Ectodermal cell (in vitro differentiated cells): ENCODE results near the gene BLM.
A peak's percentile ranks its signal among the peaks of the same experiment; 100 is the strongest.

Source experiments
- H3K27ac ChIP-seq: 2 replicates; pipeline ENCODE4 v1.7.0; 2013; ENCODE audit warnings: mild to moderate bottlenecking, low read depth, low read length; ENCODE audit not compliant: insufficient read depth, poor library complexity, severe bottlenecking
- H3K27me3 ChIP-seq: 2 replicates; pipeline ENCODE4 v1.7.0; 2013; ENCODE audit warnings: mild to moderate bottlenecking, low read length; ENCODE audit not compliant: insufficient read depth, control insufficient read depth, poor library complexity, severe bottlenecking
- H3K36me3 ChIP-seq: one replicate; pipeline ENCODE4 v1.7.0; 2013; ENCODE audit warnings: low read length; ENCODE audit not compliant: control insufficient read depth, insufficient read depth
- H3K4me1 ChIP-seq: one replicate; pipeline ENCODE4 v1.7.0; 2013; ENCODE audit warnings: low read length; ENCODE audit not compliant: control insufficient read depth, insufficient read depth
- H3K4me3 ChIP-seq: 2 replicates; pipeline ENCODE4 v1.7.0; 2013; ENCODE audit warnings: low read depth, low read length, control low read depth; ENCODE audit not compliant: insufficient read depth
- H3K9me3 ChIP-seq: 2 replicates; pipeline ENCODE4 v1.7.0; 2013; ENCODE audit warnings: mild to moderate bottlenecking, low read length, moderate library complexity; ENCODE audit not compliant: control insufficient read depth
- WGBS, 2 experiments: methylation state at CpG; one replicate each; pipeline ENCODE4 v1.1.7; 2013; ENCODE audit warnings: missing lambda C conversion rate in 2 of 2; 5-methylcytosine and 5-hydroxymethylcytosine counted together

Gene BLM

GRCh38 chr15:90707489-90707888 lies 9.7 kb upstream of the BLM start:
- H3K4me3 ChIP-seq: no peak overlapping the region
- peaks cover 3% of the 10 kb centered on the region for H3K36me3 ChIP-seq
- WGBS, 2 experiments: no CpG with 5 or more reads among the region's 2 CpGs
- H3K9me3 ChIP-seq: no peaks in the 10 kb centered on the region
- no peak overlapping the region for H3K27ac ChIP-seq
- H3K27me3 ChIP-seq: no peaks in the 10 kb centered on the region
- H3K4me1 ChIP-seq: no peaks in the 10 kb centered on the region

- no peak overlapping the region for H3K4me3 ChIP-seq
- no peak overlapping the region for H3K27ac ChIP-seq
- no peaks in the 10 kb centered on the region for H3K4me1 ChIP-seq
- no peaks in the 10 kb centered on the region for H3K9me3 ChIP-seq
- H3K36me3 ChIP-seq: peaks cover 3% of the 10 kb centered on the region
- WGBS, 2 experiments: 74 to 86% methylated on average over 1 of the region's 1 CpG
- no peaks in the 10 kb centered on the region for H3K27me3 ChIP-seq
Observed at GRCh38 chr15:90708516-90708915, 8.6 kb upstream of the BLM start.

- Histone ChIP-seq H3K27ac (no peak overlapping the region), H3K36me3 (peaks cover 3% of the 10 kb centered on the region), H3K9me3 (no peaks in the 10 kb centered on the region), H3K4me1 (no peaks in the 10 kb centered on the region), H3K4me3 (no peak overlapping the region), H3K27me3 (no peaks in the 10 kb centered on the region)
- WGBS, 2 experiments: 90 to 100% methylated on average over 3 of the region's 3 CpGs
Observed at GRCh38 chr15:90709278-90709677, 7.9 kb upstream of the BLM start.

GRCh38 chr15:90710436-90711027 lies 6.6 kb upstream of the BLM start:
- 81 to 83% methylated on average over 7 of the region's 7 CpGs for WGBS, 2 experiments
- H3K27ac ChIP-seq: no peak overlapping the region
- no peak overlapping the region for H3K4me3 ChIP-seq
- peaks cover 3% of the 10 kb centered on the region for H3K36me3 ChIP-seq
- no peaks in the 10 kb centered on the region for H3K4me1 ChIP-seq
- H3K9me3 ChIP-seq: no peaks in the 10 kb centered on the region
- no peaks in the 10 kb centered on the region for H3K27me3 ChIP-seq

GRCh38 chr15:90711418-90711824 lies 5.7 kb upstream of the BLM start:
- Histone ChIP-seq H3K27ac (no peak overlapping the region), H3K36me3 (peaks cover 3% of the 10 kb centered on the region), H3K4me3 (no peak overlapping the region), H3K27me3 (no peaks in the 10 kb centered on the region), H3K4me1 (no peaks in the 10 kb centered on the region), H3K9me3 (no peaks in the 10 kb centered on the region)
- WGBS, 2 experiments: 68% methylated on average over 2 of the region's 2 CpGs

- H3K9me3 ChIP-seq: no peaks in the 10 kb centered on the region
- H3K36me3 ChIP-seq: peaks cover 3% of the 10 kb centered on the region
- H3K4me1 ChIP-seq: no peaks in the 10 kb centered on the region
- WGBS, 2 experiments: 89% methylated on average over 2 of the region's 2 CpGs; no CpG with 5 or more reads in 1 of the 2 experiments
- H3K4me3 ChIP-seq: no peak overlapping the region
- no peaks in the 10 kb centered on the region for H3K27me3 ChIP-seq
- H3K27ac ChIP-seq: no peak overlapping the region
Observed at GRCh38 chr15:90711842-90712241, 5.3 kb upstream of the BLM start.

- no peaks in the 10 kb centered on the region for H3K9me3 ChIP-seq
- no peaks in the 10 kb centered on the region for H3K27me3 ChIP-seq
- peaks cover 2% of the 10 kb centered on the region for H3K4me1 ChIP-seq
- H3K27ac ChIP-seq: no peak overlapping the region
- 93 to 95% methylated on average over 1 of the region's 1 CpG for WGBS, 2 experiments
- peaks cover 3% of the 10 kb centered on the region for H3K36me3 ChIP-seq
- H3K4me3 ChIP-seq: no peak overlapping the region
Observed at GRCh38 chr15:90713081-90713480, 4.1 kb upstream of the BLM start.

- 11 to 12% methylated on average over 14 of the region's 14 CpGs for WGBS, 2 experiments
- Histone ChIP-seq H3K4me3 (peak overlapping the region; percentile 96), H3K27ac (peak overlapping the region; percentile 79), H3K36me3 (no peaks in the 10 kb centered on the region), H3K9me3 (no peaks in the 10 kb centered on the region), H3K4me1 (peaks cover 4% of the 10 kb centered on the region), H3K27me3 (no peaks in the 10 kb centered on the region)
Observed at GRCh38 chr15:90716317-90716975, 700 bp upstream of the BLM start.

GRCh38 chr15:90718232-90718631 lies 1.1 kb downstream of the BLM start:
- peaks cover 4% of the 10 kb centered on the region for H3K4me1 ChIP-seq
- no peak overlapping the region for H3K27ac ChIP-seq
- H3K36me3 ChIP-seq: no peaks in the 10 kb centered on the region
- WGBS, 2 experiments: 73 to 82% methylated on average over 5 of the region's 5 CpGs
- peak overlapping the region; percentile 96 for H3K4me3 ChIP-seq
- H3K9me3 ChIP-seq: no peaks in the 10 kb centered on the region
- no peaks in the 10 kb centered on the region for H3K27me3 ChIP-seq

- Histone ChIP-seq H3K27ac (no peak overlapping the region), H3K9me3 (no peaks in the 10 kb centered on the region), H3K4me3 (no peak overlapping the region), H3K4me1 (peaks cover 4% of the 10 kb centered on the region), H3K36me3 (no peaks in the 10 kb centered on the region), H3K27me3 (no peaks in the 10 kb centered on the region)
- 100% methylated on average over 2 of the region's 2 CpGs for WGBS, 2 experiments
Observed at GRCh38 chr15:90720131-90720530, 3.0 kb downstream of the BLM start.
